ENCODE data around the gene BABAM2. TPM values are rescaled to one million over a fixed set of nuclear protein-coding genes. Genes with fewer than 3 reads are reported as not detected.
A peak's percentile ranks its signal among the peaks of the same experiment; 100 is the strongest.

The BABAM2 gene
- total RNA-seq, 2 donors from 2014 or later = 36.4 to 40.9 TPM

GRCh38 chr2:28173377-28173776 is 282.8 kb downstream of the BABAM2 start:
- peaks cover 14% of the 10 kb centered on the region for H3K9me3 ChIP-seq (ENCODE audit: control insufficient read depth, low read length)
- Mint-ChIP-seq H3K27ac (peak overlapping the region; percentile 30), H3K4me1 (peaks cover 8% of the 10 kb centered on the region), H3K27me3 (ENCODE audit: insufficient read depth) (no peaks in the 10 kb centered on the region), H3K9me3 (peaks cover 15% of the 10 kb centered on the region), H3K4me3 (no peak overlapping the region), H3K36me3 (ENCODE audit: low read depth) (peaks cover 5% of the 10 kb centered on the region)
- 69 to 79% methylated on average over 6 to 8 of the region's 8 CpGs for WGBS, 2 experiments (ENCODE audit: insufficient coverage in 1 of 2, insufficient read length in 1 of 2)
- no peaks in the 10 kb centered on the region for H3K27me3 ChIP-seq (ENCODE audit: control insufficient read depth, insufficient read depth, low read length, poor library complexity, severe bottlenecking)
- no peak overlapping the region for H3K27ac ChIP-seq (ENCODE audit: low read depth, low read length)
- H3K4me1 ChIP-seq (ENCODE audit: control insufficient read depth, insufficient read depth, low read length) = no peaks in the 10 kb centered on the region
- H3K9ac ChIP-seq (ENCODE audit: extremely low read depth, low read length, poor library complexity, severe bottlenecking) = no peak overlapping the region
- no peak for TF ChIP-seq CTCF (conservative IDR thresholded peaks at IDR 0.05)
- no peak overlapping the region for H3K4me3 ChIP-seq (ENCODE audit: low read length)
- DNase-seq = peak; percentile 74
- H3K36me3 ChIP-seq (ENCODE audit: control insufficient read depth, insufficient read depth, low read length) = no peaks in the 10 kb centered on the region

GRCh38 chr2:28174211-28174610 is 283.7 kb downstream of the BABAM2 start:
- Histone ChIP-seq H3K27ac (ENCODE audit: low read depth, low read length) (no peak overlapping the region), H3K4me3 (ENCODE audit: low read length) (no peak overlapping the region), H3K9ac (ENCODE audit: extremely low read depth, low read length, poor library complexity, severe bottlenecking) (no peak overlapping the region), H3K36me3 (ENCODE audit: control insufficient read depth, insufficient read depth, low read length) (no peaks in the 10 kb centered on the region), H3K4me1 (ENCODE audit: control insufficient read depth, insufficient read depth, low read length) (no peaks in the 10 kb centered on the region), H3K27me3 (ENCODE audit: control insufficient read depth, insufficient read depth, low read length, poor library complexity, severe bottlenecking) (no peaks in the 10 kb centered on the region), H3K9me3 (ENCODE audit: control insufficient read depth, low read length) (peaks cover 14% of the 10 kb centered on the region)
- Mint-ChIP-seq H3K27me3 (ENCODE audit: insufficient read depth) (peaks cover 2% of the 10 kb centered on the region), H3K4me3 (no peak overlapping the region), H3K27ac (no peak overlapping the region), H3K9me3 (peaks cover 15% of the 10 kb centered on the region), H3K4me1 (peaks cover 8% of the 10 kb centered on the region), H3K36me3 (ENCODE audit: low read depth) (peaks cover 5% of the 10 kb centered on the region)
- no peak for DNase-seq
- WGBS, 2 experiments (ENCODE audit: insufficient coverage in 1 of 2, insufficient read length in 1 of 2) = 98% methylated on average over 3 of the region's 4 CpGs; no CpG with 5 or more reads in 1 of the 2 experiments
- TF ChIP-seq CTCF (conservative IDR thresholded peaks at IDR 0.05) = no peak

- peak; percentile 44 for TF ChIP-seq CTCF (conservative IDR thresholded peaks at IDR 0.05)
- Mint-ChIP-seq H3K9me3 (peaks cover 15% of the 10 kb centered on the region), H3K27me3 (ENCODE audit: insufficient read depth) (peaks cover 2% of the 10 kb centered on the region), H3K4me1 (peaks cover 8% of the 10 kb centered on the region), H3K4me3 (no peak overlapping the region), H3K27ac (no peak overlapping the region), H3K36me3 (ENCODE audit: low read depth) (peaks cover 5% of the 10 kb centered on the region)
- WGBS, 2 experiments (ENCODE audit: insufficient coverage in 1 of 2, insufficient read length in 1 of 2) = 87 to 89% methylated on average over 2 to 3 of the region's 3 CpGs
- H3K9ac ChIP-seq (ENCODE audit: extremely low read depth, low read length, poor library complexity, severe bottlenecking) = no peak overlapping the region
- H3K4me3 ChIP-seq (ENCODE audit: low read length) = no peak overlapping the region
- H3K27me3 ChIP-seq (ENCODE audit: control insufficient read depth, insufficient read depth, low read length, poor library complexity, severe bottlenecking) = no peaks in the 10 kb centered on the region
- H3K27ac ChIP-seq (ENCODE audit: low read depth, low read length) = no peak overlapping the region
- DNase-seq = peak; percentile 46
- peaks cover 9% of the 10 kb centered on the region for H3K9me3 ChIP-seq (ENCODE audit: control insufficient read depth, low read length)
- no peaks in the 10 kb centered on the region for H3K4me1 ChIP-seq (ENCODE audit: control insufficient read depth, insufficient read depth, low read length)
- H3K36me3 ChIP-seq (ENCODE audit: control insufficient read depth, insufficient read depth, low read length) = no peaks in the 10 kb centered on the region
Measured at GRCh38 chr2:28175028-28175427, 284.5 kb downstream of the BABAM2 start.

All from endodermal cell (in vitro differentiated cells).